GM19239 (cell line): ENCODE measurements around the gene LAMB4.

ENCODE experiments used
- DNase-seq: peaks from one replicate; pipeline ENCODE4 v3.0.0; 2011; ENCODE audit warnings: low spot score; ENCODE audit not compliant: insufficient read length
- FAIRE-seq: peaks from 2 replicates; lab custom pipeline; 2011; peaks lifted over from hg19 to GRCh38; lab: Jason Lieb, UNC

The LAMB4 gene

DNA sequence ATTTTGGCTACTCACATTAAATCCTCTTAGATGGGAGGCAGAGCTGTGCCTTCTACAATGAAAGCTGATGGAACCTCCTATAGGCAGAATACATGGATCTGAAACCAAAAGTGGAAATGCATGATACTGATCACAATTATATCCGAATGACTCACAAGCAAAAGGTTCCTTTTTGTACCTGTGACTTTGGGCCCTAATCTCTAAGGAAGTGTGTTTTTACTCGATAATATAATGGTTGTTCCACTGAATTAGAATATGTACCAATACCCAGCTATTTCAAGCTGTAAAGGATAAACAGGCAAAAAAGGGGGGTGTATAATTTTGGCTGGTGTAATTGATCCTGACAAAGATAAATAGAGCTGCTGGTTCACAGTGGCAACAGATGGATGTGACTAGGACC, 109.6 kb downstream of the LAMB4 start:
- no peak for FAIRE-seq

DNA sequence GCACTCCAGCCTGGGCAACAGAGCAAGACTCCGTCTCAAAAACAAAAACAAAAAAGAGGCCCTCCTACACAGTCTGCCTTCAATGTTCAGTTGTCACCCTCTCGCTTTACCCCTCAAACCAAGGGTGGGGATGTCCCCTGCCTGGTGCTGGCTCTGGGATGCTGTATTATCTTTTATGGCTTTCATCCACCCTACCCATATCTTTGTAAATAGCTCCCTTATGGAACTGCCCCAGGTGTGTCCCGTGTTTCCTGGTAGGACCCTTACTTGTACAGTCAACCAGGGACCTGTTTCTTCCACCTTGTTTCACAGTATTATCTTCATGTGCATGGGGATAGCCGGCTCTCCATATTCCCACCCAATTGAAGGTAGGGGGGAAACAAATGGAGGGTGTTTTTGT, 111.5 kb downstream of the LAMB4 start:
- FAIRE-seq (no peak), DNase-seq (no peak)

More for the DNA sequence above, 109.6 kb downstream of the LAMB4 start:
- no peak for DNase-seq

DNA sequence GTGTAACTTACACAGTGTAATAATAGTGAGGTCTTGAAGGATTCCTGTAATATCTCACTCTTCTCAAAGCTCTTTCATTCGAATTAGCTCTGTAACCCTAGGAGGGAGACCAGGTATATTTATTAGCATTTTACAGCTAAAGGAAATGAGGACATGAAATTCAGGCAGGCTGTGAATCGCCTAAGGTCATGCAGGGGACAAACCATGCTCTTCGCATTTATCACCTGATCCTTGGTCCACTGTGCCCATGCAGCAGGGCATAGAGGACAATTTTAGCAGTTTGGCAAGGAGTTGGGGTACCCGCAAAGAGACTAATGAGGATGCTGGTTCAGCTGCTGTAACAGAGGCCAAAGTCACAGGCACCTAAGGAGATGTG, 112.4 kb downstream of the LAMB4 start:
- no peak for DNase-seq
- no peak for FAIRE-seq

DNA sequence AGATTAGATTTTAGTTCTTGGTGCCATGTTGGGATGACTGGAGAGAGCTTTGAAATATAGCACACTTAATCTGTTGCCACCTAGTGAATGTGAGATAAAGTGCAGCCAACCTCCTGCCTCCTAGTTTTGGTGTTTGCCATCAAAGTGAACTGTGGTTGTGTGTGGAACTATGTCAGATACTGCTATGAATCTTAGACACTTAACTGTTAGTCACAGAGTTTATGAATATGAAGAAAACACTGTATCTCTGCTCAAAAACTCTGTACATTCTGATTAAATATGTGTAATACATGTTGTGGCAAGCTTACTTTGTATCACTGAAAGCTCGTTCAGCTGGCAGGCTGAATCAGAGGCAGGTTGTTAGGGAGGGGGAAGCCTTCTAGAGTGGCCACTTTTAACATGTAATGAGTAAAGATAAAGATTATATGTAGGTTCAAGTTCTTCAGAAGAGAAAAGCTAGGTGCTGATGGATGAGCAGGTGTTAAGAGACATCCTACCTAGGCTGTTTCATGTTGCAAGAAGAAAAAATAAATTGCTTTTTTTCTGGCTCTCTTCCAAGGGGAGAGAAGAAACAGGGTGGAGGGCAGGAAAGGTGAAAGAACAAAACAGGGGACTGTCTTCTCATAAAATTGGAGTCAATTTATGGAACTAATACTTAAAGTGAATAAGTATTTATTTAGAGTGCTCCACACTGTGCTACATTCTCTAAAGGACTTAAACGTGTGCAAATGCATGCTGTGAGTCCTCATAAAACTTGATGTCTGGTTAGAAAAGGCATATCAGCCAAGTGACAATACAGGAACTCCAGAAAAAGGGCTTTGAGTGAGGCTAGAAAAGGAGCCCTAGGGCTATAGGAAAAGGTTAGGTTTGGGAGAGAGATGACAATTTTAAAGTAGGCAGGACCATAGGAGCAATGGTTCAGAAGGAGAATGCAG, 113.1 kb downstream of the LAMB4 start:
- DNase-seq (no peak), FAIRE-seq (no peak)

DNA sequence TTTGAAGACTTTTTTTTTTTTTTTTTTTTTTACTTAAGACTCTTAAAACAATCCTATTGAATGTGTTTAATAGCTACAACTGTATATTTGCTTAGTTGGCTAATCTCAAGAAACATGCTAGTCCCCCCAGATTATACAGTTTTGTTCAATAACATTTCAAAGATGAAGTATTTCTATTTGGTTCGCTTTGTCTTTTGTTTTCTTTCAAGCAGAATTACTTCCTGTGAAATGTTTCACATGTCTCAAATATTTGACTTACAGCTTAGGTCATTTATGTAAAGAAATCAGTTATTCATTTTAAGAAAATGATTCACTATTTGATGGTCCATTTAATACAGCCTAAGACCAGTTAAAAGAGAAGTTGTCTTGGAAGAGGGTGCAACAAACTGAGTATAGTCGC, 114.4 kb downstream of the LAMB4 start:
- FAIRE-seq (no peak), DNase-seq (no peak)

DNA sequence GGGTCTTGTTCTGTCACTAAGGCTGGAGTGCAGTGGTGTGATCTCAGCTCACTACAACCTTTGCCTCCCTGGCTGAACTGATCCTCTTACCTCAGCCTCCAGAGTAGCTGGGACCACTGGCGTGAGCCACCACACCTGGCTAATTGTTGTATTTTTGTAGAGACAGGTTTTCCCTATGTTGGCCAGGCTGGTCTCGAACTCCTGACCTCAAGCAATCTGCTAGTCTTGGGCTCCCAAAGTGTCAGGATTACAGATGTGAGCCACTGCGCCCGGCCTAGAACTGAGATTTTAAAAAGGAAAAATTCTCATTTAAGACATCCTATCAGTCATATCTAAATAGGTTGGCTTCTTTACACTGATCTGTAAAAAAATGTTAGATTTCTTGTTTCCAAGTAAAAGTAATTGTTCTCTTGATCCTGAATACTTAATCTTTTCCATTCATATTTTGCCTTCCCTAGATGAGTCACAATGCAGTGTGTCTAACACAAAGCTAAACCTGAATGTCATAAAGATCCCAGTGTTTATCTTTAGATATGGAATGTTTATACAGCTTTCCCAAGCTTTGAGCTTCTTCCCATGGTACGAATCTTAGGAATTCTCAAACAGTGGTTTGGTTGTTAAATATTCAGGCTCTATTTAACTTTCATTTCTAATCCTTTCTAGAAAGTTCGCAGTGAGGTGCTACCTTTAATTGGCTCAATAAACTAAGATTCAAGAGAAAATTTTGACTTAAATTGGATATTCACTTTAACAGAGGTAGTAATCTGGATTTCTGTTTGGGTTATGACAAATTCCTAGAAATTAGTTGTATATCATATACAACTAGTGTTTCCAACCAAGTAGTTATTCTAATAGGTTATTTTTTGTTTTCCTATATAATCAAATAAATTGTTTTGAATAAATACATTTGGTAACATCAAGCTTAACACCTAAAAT, 115.1 kb downstream of the LAMB4 start:
- no peak for DNase-seq
- no peak for FAIRE-seq

DNA sequence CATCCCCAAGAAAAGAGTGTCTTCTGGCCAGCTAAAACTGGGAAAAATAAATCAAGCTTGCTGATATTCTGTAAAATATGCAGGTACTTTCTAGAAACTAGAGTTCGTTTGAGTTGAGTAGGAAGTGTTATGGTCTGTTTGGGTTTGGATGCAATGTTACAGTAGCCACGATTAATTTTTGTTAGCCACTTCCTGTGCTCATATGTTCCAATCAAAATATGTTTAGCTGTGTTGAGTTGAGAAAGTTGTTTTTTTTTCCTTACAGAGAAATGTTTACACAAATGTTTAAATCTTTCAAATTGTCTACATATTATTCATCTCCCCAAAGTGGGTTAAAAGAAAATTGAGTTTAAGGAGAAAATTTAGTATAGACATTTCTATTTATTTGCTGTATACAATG, 115.9 kb downstream of the LAMB4 start:
- DNase-seq (no peak), FAIRE-seq (no peak)

DNA sequence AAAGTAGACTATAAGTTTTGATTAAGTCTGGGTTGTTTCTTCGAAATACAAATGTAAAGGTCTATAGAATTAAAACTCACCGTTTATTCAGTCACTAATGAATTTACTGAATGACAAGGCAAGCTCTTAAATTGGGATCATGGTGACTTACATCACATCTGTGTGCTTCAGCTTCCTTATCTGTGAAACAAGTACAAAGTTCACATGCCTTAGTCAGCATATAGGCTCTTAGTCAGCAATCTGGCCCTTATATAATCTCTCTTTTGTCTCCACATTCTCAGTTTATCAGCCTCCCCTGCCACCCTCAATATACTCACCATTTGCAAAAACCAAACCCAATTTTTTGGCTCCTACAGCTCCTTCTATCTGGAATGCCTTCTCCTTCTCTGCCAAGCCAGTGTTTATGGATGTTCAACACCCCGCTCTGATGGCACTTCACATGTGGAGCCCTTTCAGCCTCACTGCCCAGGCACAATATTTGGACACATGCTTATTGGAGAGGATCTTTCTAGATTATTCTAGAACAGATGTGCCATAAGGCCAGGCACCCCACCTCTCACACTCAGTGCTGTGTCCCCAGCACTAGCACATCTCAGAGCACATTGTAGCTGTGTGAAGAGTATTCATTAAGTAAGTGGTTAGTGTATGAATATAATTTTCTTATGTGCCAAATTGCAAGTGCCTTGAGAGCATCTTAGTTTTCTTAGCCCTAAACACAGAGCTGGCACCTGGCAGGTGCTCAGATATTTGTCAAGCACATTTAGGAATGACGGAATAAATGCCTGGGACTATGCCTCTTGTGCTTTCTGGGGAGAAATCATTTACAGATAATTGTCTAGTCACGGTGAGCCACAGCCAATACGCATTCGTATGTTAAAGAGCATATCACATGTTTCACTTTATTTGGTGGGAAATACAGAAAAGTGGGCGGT, 117.4 kb downstream of the LAMB4 start:
- FAIRE-seq (no peak), DNase-seq (no peak)

DNA sequence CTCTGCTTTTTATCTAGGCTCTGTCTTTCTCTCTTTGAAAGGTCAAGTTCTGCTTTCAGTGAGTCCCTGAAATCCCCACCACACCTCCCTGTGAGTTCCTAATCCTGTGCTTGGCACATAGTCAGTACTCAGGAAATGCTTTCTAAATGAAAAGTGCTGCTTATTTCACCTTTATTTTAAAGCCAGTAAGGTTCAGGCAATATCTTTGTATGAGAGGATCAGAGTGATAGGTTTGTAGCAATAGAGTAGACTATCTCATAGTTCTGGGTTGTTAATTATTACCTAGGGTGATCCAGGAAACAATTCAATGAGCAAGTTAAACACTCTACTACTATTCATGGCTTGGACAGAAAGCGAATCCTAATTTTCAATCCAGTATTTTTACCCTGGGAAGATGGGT, 119.8 kb downstream of the LAMB4 start:
- DNase-seq, result no peak
- no peak for FAIRE-seq

DNA sequence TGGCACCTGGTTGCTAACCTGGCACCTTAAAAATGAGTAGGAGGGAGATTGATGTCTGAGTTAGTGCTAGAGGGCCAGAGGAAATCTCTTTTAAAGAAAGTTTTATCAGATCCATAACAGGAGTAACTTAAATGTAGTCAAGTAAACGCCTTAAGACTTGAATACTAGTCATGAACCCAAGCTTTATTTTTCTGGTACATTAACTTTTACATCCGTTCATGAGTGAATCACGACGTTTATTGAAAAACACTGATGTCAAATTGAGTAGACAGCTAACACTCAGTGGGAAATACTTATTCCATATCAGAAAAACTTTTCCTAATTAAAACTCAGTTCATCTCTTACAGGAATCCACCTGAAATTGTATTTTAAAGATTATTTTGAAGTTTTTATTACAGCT, 120.3 kb downstream of the LAMB4 start:
- no peak for FAIRE-seq
- no peak for DNase-seq

DNA sequence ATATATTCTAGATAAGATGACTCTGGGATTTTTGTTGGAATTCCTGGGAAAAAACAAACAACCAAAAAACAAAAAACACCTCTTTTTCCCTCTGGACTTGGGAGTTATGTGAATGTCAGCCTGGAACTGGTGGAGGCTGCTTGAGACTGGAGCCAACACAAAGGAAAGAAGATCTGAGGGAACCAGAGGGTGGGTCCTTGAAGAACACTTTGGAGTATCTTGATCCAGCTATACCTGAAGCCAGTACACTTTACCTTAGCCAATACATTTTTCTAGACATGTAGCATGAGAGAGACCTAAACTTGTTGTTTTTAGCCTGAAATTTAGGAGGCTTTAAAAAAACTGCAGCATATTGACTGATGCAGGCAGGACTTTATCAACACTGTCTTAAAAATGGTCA, 121.3 kb downstream of the LAMB4 start:
- DNase-seq (no peak), FAIRE-seq (no peak)

DNA sequence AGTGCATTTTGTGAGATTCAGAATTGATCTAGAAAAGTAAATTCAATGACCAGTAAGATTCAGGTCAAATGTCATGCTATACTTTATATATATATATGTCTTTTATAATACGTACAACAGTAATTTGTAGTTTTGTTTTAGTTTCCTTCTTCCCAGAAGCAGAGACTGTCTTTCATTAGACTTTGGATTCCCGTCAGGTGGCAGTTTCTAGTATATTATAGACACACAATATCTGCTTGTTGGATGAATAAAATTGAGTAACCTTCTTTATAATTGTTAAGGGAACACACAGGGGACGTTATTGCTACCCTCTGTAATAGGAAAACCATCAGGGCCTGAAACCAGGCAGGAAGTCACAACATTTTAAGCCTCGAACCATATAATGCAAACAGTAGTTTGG, 121.9 kb downstream of the LAMB4 start:
- no peak for DNase-seq
- no peak for FAIRE-seq

DNA sequence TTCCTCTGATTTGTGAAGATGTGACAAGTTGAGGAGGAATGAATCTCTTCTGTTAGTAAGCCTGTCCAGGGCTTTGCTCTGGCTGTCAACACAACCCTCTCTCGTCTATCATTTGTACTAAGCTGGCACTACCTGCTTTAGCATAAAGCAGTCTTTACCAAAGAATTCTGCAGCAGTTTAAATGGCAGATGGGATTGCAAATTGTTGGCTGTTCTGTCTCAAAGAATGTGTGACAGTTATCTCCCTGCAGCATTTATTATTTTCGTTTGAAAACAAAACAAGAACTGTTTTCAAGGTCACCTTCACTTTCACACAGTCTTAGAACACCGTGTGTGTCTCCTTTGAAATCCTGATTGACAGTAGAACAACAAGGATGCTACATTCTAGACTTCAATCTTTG, 122.4 kb downstream of the LAMB4 start:
- FAIRE-seq (no peak), DNase-seq (no peak)

DNA sequence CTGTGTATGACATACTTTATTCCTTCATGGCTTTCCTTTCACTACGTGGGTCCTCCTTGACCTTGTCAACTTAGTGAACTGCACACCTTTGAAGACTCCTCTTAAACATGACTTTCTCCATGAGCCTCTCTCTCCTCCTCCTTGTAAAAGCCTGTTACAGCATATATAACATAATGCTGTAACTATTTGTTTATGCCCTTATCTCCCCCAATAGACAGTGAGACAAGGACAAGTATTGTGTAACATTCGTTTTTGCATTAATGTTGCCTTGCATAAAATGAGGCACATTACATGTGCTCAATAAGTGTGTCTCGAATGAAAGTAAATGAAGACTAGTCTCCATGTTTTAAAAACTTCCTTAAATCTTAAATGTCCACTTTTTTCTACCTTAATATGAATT, 122.9 kb downstream of the LAMB4 start:
- DNase-seq, result no peak
- no peak for FAIRE-seq

DNA sequence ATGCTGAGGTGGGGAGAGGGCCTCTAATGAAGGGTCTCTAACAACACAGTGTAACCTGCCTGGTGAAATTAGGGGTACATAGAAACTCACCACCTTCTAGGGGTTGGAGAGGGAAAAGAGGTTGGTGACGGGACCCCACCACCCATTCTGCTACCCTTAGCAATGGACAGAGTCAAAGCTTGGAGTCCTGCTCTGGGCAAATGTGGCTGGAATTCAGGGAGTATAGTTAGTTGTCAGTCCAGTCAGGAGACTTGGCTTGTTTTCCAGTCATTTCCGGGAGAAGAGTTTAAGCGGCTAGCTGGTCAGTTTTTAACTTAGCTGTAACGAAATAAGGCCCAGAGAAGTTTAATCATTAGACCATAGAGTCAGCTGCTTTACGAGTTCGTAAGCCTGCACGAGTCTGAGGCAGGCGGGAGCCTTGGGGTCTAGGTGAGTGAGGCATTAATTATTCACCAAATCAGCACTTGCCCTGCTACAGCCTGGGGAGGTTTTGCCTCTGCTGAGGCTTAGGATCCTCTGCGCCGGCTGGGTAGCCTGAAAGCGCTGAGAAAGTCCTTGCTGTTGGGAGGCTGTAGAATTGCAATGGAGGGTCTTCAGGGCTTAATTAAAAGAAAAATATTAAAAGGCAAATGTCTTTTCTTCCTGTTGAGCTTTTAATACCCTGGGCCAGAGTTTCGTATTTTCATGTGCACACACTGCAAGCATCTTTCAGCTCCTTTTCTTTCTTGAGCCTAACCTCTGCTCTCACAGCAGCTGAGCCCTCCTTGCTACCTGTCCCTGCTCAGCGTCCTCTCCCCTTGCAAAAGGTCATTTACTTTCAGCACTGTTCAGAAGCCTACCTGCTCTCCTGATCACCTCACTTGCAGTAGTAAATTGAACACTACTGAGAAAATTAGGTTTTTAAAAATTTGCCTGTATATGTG, 125.7 kb downstream of the LAMB4 start:
- FAIRE-seq, result no peak
- DNase-seq, result peak; percentile 29

DNA sequence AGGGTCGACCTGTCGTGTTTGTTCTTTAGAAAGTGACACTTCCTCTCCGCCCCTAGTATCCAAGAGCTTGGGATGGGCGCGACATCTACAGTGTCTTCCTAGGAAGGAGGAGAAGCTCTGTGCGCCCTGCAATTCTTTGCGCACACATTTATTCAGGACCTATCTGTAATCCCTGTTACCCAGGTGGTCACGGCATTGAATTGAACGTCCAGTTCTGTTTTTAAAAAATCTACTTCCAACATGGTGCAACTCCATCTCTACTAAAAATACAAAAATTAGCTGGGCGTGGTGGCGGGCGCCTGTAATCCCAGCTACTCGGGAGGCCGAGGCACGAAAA, 126.6 kb downstream of the LAMB4 start:
- DNase-seq, result no peak
- no peak for FAIRE-seq

DNA sequence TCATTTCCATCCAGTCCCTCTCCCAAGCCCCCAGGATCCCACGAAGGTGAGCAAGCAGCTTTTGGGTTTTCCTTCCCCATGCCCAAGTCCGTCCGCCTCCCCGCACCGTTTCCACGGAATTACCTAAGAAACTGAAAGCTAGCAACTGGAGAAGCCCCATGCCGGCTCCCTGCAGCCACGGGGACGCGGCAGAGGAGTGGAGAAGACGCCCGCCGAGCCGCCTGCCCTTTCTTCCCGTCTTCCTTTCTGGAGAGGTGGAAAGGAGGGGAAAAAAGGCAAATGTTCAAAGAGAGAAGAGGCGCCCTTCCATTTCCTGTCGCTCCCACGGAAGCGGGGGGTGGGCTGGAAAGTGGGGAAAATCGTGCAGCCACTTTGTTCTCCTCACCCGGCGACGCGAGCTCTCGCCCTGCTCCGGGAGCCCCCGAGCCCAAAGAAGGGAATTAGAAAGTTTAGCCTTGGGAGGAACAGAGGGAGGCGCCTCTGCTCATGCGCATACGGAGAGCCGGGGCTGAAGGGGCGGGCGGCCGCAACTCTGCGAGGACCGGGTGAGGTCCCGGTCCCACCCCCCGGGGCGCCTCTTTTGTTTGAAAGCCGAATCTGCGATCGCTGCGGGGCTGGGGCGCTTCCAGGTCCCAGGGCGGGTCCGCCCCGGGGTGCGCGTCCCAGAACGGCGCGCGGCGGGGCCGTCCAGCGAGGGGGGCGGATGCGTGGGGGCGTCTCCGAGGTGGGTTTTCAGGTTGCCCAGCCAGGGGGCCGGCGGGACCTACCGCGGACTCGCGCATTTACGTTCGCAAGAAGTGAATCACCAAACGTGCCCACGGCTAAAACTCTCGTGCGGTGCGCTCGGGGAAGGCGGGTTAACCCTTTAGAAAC, 127.2 kb downstream of the LAMB4 start, which contains the start of gene LAMB1:
TSS of gene LAMB1 (minus strand) at position 436 of the 873 bp plus-strand sequence. CDS start at position 160, 276 bp downstream.
- FAIRE-seq (no peak), DNase-seq (no peak)
